Stimulated activated CD4-positive, alpha-beta T cell treated with anti-CD3 and anti-CD28 coated beads, TNF-alpha, amount 100 ng/mL, for 48 hours (primary cell): Measurements from ENCODE around the gene E2F7.
"Not testable (repeated sequence)": the region's sequence is repeated elsewhere in the genome, so short reads cannot be mapped to it uniquely, and the experiment has no call there.

Experiments used
- DNase-seq, 3 donors: peaks; one replicate each; pipeline ENCODE4 v3.0.0-alpha.2; 2020; ENCODE audit warnings: low read depth in 3 of 3

E2F7 gene

GRCh38 chr12:77065361-77066204 lies at the start of gene E2F7:
Gene E2F7 (minus strand): TSS chr12:77065569. CDS start chr12:77064635, 934 bp downstream.
- DNase-seq: peak; percentile 73 to 86 (median 76)

- DNase-seq: no peak
Observed at GRCh38 chr12:77113971-77114370, 48.6 kb upstream of the E2F7 start.

- DNase-seq: no peak
Observed at GRCh38 chr12:77108707-77109106, 43.3 kb upstream of the E2F7 start.

- no peak for DNase-seq
Observed at GRCh38 chr12:77107121-77107520, 41.8 kb upstream of the E2F7 start.

GRCh38 chr12:77104792-77105191 lies 39.4 kb upstream of the E2F7 start:
- DNase-seq: no peak

GRCh38 chr12:77104286-77104685 lies 38.9 kb upstream of the E2F7 start:
- no peak for DNase-seq

GRCh38 chr12:77102691-77103090 lies 37.3 kb upstream of the E2F7 start:
- DNase-seq: no peak

- no peak for DNase-seq
Observed at GRCh38 chr12:77102123-77102522, 36.8 kb upstream of the E2F7 start.

GRCh38 chr12:77099799-77100198 lies 34.4 kb upstream of the E2F7 start:
- DNase-seq: no peak

- no peak for DNase-seq
Observed at GRCh38 chr12:77097846-77098245, 32.5 kb upstream of the E2F7 start.

- DNase-seq: not testable (repeated sequence)
Observed at GRCh38 chr12:77092227-77092626, 26.9 kb upstream of the E2F7 start.

GRCh38 chr12:77089686-77090220 lies 24.4 kb upstream of the E2F7 start:
- no peak for DNase-seq

GRCh38 chr12:77087427-77087826 lies 22.1 kb upstream of the E2F7 start:
- no peak for DNase-seq

- no peak for DNase-seq
Observed at GRCh38 chr12:77082021-77082420, 16.7 kb upstream of the E2F7 start.

- DNase-seq: no peak
Observed at GRCh38 chr12:77079631-77080030, 14.3 kb upstream of the E2F7 start.

GRCh38 chr12:77078231-77078630 lies 12.9 kb upstream of the E2F7 start:
- no peak for DNase-seq

- DNase-seq: no peak
Observed at GRCh38 chr12:77076886-77077285, 11.5 kb upstream of the E2F7 start.

GRCh38 chr12:77073894-77074293 lies 8.5 kb upstream of the E2F7 start:
- DNase-seq: not testable (repeated sequence)

GRCh38 chr12:77072833-77073495 lies 7.6 kb upstream of the E2F7 start:
- no peak for DNase-seq

- DNase-seq: no peak
Observed at GRCh38 chr12:77070800-77071449, 5.6 kb upstream of the E2F7 start.

- DNase-seq: no peak
Observed at GRCh38 chr12:77070382-77070781, 5.0 kb upstream of the E2F7 start.

- DNase-seq: peak in 1 of 3 donors; percentile 20
Observed at GRCh38 chr12:77064896-77065360, 441 bp downstream of the E2F7 start.
